Gastroesophageal sphincter (tissue), 3 donors: ENCODE measurements around the gene LIMK1.

Experiments
- EP300 ChIP-seq: sonication (generic); formaldehyde crosslinking; IDR thresholded peaks from one replicate; pipeline ENCODE4 v1.6.1; 2017; ENCODE audit warnings: antibody characterized with exemption, mild to moderate bottlenecking
- POLR2A ChIP-seq, 2 donors: fragments of 450-650 bp; IDR thresholded peaks; one replicate each; pipeline ENCODE4 v1.6.1; 2017; ENCODE audit warnings: antibody characterized with exemption in 2 of 2, mild to moderate bottlenecking in 2 of 2, moderate library complexity in 1 of 2
- TF ChIP-seq, protein P1 (sequence below), 4 experiments: fragments of 200-600 bp in 2 of 4; fragments of 450-650 bp in 2 of 4; sonication (generic) in 1 of 4; IDR thresholded peaks; one replicate each; pipeline ENCODE4 v1.5.1; 2017 to 2019; ENCODE audit warnings: antibody characterized with exemption in 4 of 4, mild to moderate bottlenecking in 2 of 4, moderate library complexity in 2 of 4

DNA sequence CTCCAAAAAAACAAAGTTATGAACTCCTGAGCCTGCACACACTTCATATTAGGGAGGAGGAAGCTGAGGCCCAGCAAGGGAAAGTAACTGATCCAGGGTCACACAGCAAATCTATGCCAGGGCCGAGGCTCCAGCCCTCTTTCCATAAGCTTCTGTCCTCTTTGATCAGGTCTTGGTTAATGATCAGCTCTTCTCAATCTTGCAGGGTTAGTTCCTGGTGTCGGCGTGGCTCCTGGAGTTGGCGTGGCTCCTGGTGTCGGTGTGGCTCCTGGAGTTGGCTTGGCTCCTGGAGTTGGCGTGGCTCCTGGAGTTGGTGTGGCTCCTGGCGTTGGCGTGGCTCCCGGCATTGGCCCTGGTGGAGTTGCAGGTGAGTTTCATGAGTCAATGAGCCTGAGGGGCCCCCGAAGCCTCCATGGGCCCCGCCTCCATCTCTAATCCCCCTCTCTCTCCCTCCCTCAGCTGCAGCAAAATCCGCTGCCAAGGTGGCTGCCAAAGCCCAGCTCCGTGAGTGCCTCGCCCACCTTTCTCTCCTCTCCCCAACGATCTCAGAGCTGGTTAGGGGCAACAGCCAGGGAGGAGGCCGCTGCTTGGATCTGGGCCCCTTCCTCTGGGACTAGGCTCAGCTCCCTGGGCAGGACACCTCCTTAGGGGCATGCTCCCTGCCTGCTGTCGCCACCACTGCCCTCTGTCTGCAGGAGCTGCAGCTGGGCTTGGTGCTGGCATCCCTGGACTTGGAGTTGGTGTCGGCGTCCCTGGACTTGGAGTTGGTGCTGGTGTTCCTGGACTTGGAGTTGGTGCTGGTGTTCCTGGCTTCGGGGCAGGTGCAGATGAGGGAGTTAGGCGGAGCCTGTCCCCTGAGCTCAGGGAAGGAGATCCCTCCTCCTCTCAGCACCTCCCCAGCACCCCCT, 23.7 kb upstream of the LIMK1 start:
- TF ChIP-seq, protein P1, sequence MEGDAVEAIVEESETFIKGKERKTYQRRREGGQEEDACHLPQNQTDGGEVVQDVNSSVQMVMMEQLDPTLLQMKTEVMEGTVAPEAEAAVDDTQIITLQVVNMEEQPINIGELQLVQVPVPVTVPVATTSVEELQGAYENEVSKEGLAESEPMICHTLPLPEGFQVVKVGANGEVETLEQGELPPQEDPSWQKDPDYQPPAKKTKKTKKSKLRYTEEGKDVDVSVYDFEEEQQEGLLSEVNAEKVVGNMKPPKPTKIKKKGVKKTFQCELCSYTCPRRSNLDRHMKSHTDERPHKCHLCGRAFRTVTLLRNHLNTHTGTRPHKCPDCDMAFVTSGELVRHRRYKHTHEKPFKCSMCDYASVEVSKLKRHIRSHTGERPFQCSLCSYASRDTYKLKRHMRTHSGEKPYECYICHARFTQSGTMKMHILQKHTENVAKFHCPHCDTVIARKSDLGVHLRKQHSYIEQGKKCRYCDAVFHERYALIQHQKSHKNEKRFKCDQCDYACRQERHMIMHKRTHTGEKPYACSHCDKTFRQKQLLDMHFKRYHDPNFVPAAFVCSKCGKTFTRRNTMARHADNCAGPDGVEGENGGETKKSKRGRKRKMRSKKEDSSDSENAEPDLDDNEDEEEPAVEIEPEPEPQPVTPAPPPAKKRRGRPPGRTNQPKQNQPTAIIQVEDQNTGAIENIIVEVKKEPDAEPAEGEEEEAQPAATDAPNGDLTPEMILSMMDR (IDR thresholded peaks at IDR 0.05), result peak in 1 of 4 experiments; percentile 31
- TF ChIP-seq EP300 (no peak), POLR2A (IDR thresholded peaks at IDR 0.05) (no peak)
